ENCODE results near the gene ARL8B. TPM values are rescaled to one million over a fixed set of nuclear protein-coding genes. Genes with fewer than 3 reads are reported as not detected.

Gene ARL8B
- total and polyA plus RNA-seq, 4 donors = 20.2 to 36.2 (median 24.2) TPM

DNA sequence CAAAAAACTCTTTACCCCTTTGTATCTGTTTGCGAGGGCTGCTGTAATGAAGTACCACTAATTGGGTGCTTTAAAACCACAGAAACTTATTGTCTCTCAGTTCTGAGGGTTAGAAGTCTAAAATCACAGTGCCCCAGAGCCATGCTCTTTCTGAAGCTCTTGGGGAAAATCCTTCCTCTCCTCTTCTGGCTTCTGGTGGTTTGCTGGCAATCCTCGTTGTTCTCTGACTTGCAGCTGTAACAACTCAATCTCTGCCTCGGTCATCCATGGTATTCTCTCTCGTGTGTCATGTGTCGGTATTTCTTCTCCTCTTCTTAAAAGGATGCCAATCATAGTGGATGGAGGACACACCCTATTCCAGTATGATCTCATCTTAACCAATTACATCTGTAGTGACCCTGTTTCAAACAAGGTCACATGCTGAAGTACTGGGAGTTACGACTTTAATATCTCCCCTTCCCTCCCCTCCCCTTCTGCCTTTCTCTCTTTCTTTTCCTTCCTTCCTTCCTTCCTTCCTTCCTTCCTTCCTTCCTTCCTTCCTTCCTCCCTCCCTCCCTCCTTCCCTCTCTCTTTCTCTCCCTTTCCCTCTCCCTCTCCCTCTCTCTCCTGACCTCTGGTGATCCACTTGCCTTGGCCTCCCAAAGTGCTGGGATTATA, 6.5 kb upstream of the ARL8B start:
- H3K9ac ChIP-seq (ENCODE audit: low read depth in 1 of 2, low read length in 2 of 2) = no peak overlapping the region
- no peak overlapping the region for H3K4me3 ChIP-seq (ENCODE audit: low read depth in 1 of 3, low read length in 3 of 3)
- no peaks in the 10 kb centered on the region for H3K9me3 ChIP-seq (ENCODE audit: control insufficient read depth in 4 of 4, low read length in 3 of 4)
- H3K4me1 ChIP-seq (ENCODE audit: control insufficient read depth in 4 of 4, insufficient read depth in 4 of 4, low read length in 3 of 4) = no peaks in the 10 kb centered on the region
- no peak overlapping the region for H3K27ac ChIP-seq (ENCODE audit: low read depth in 1 of 2, low read length in 2 of 2)
- 81% methylated on average over 6 of the region's 6 CpGs for WGBS
- TF ChIP-seq EGR1 (IDR thresholded peaks at IDR 0.05; ENCODE audit: low read depth in 2 of 2) (no peak), RXRA (IDR thresholded peaks at IDR 0.05) (no peak), HNF4G (IDR thresholded peaks at IDR 0.05) (no peak), FOXA2 (IDR thresholded peaks at IDR 0.05) (no peak), JUND (IDR thresholded peaks at IDR 0.05) (no peak), HNF4A (conservative IDR thresholded peaks at IDR 0.05) (no peak), GABPA (IDR thresholded peaks at IDR 0.05 in 1 of 2, conservative IDR thresholded peaks at IDR 0.05 in 1 of 2) (no peak), NR2F2 (IDR thresholded peaks at IDR 0.05) (no peak)
- TF ChIP-seq, protein P1, sequence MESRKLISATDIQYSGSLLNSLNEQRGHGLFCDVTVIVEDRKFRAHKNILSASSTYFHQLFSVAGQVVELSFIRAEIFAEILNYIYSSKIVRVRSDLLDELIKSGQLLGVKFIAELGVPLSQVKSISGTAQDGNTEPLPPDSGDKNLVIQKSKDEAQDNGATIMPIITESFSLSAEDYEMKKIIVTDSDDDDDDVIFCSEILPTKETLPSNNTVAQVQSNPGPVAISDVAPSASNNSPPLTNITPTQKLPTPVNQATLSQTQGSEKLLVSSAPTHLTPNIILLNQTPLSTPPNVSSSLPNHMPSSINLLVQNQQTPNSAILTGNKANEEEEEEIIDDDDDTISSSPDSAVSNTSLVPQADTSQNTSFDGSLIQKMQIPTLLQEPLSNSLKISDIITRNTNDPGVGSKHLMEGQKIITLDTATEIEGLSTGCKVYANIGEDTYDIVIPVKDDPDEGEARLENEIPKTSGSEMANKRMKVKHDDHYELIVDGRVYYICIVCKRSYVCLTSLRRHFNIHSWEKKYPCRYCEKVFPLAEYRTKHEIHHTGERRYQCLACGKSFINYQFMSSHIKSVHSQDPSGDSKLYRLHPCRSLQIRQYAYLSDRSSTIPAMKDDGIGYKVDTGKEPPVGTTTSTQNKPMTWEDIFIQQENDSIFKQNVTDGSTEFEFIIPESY (IDR thresholded peaks at IDR 0.05) = no peak
- no peaks in the 10 kb centered on the region for H3K27me3 ChIP-seq (ENCODE audit: control insufficient read depth in 4 of 4, insufficient read depth in 4 of 4, low read length in 3 of 4)
- no peaks in the 10 kb centered on the region for H3K36me3 ChIP-seq (ENCODE audit: control insufficient read depth in 4 of 4, insufficient read depth in 3 of 4, low read depth in 1 of 4, low read length in 3 of 4)
- no peak for DNase-seq (ENCODE audit: low spot score)

DNA sequence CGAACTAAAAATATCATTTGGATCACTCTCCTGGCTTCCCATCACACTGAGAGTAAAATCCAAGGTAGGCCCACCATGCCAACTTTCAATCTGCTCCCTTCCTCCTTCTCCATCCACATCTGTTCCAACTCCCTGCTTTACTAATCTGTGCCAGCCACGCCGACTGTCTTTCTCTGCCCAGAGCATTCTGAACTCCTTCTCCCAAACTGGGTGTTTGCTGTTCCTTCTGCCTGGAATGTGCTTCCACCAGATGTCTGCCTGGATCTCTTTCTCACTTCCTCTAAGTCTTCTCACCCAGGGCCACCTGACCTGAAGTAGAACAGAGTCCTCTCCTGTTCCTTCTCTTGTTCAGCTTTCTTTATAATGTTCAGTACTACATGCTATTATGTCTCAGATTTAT, 5.6 kb upstream of the ARL8B start:
- no peak for TF ChIP-seq RXRA (IDR thresholded peaks at IDR 0.05)
- TF ChIP-seq, protein P1 (IDR thresholded peaks at IDR 0.05) = no peak
- TF ChIP-seq, protein P2, sequence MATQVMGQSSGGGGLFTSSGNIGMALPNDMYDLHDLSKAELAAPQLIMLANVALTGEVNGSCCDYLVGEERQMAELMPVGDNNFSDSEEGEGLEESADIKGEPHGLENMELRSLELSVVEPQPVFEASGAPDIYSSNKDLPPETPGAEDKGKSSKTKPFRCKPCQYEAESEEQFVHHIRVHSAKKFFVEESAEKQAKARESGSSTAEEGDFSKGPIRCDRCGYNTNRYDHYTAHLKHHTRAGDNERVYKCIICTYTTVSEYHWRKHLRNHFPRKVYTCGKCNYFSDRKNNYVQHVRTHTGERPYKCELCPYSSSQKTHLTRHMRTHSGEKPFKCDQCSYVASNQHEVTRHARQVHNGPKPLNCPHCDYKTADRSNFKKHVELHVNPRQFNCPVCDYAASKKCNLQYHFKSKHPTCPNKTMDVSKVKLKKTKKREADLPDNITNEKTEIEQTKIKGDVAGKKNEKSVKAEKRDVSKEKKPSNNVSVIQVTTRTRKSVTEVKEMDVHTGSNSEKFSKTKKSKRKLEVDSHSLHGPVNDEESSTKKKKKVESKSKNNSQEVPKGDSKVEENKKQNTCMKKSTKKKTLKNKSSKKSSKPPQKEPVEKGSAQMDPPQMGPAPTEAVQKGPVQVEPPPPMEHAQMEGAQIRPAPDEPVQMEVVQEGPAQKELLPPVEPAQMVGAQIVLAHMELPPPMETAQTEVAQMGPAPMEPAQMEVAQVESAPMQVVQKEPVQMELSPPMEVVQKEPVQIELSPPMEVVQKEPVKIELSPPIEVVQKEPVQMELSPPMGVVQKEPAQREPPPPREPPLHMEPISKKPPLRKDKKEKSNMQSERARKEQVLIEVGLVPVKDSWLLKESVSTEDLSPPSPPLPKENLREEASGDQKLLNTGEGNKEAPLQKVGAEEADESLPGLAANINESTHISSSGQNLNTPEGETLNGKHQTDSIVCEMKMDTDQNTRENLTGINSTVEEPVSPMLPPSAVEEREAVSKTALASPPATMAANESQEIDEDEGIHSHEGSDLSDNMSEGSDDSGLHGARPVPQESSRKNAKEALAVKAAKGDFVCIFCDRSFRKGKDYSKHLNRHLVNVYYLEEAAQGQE (IDR thresholded peaks at IDR 0.05) = no peak
- TF ChIP-seq RAD21 (IDR thresholded peaks at IDR 0.05) = no peak
- TF ChIP-seq FOXA2 (IDR thresholded peaks at IDR 0.05) = no peak
- TF ChIP-seq, protein P3, sequence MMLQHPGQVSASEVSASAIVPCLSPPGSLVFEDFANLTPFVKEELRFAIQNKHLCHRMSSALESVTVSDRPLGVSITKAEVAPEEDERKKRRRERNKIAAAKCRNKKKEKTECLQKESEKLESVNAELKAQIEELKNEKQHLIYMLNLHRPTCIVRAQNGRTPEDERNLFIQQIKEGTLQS (IDR thresholded peaks at IDR 0.05) = no peak
- TF ChIP-seq JUND (IDR thresholded peaks at IDR 0.05) = no peak
- TF ChIP-seq HNF4A (conservative IDR thresholded peaks at IDR 0.05) = no peak
- no peak for TF ChIP-seq GABPA (IDR thresholded peaks at IDR 0.05 in 1 of 2, conservative IDR thresholded peaks at IDR 0.05 in 1 of 2)
- TF ChIP-seq HNF4G (IDR thresholded peaks at IDR 0.05) = no peak
- TF ChIP-seq FOXA1 (IDR thresholded peaks at IDR 0.05) = no peak
- no peak for TF ChIP-seq TAF1 (conservative IDR thresholded peaks at IDR 0.05)
- no peak for TF ChIP-seq SP1 (IDR thresholded peaks at IDR 0.05)
- TF ChIP-seq NR2F2 (IDR thresholded peaks at IDR 0.05) = no peak
- TF ChIP-seq, protein P4, sequence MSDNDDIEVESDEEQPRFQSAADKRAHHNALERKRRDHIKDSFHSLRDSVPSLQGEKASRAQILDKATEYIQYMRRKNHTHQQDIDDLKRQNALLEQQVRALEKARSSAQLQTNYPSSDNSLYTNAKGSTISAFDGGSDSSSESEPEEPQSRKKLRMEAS (IDR thresholded peaks at IDR 0.05) = no peak
- TF ChIP-seq YY1 (IDR thresholded peaks at IDR 0.05) = no peak
- no peak for TF ChIP-seq EGR1 (IDR thresholded peaks at IDR 0.05; ENCODE audit: low read depth in 2 of 2)
- H3K9ac ChIP-seq (ENCODE audit: low read depth in 1 of 2, low read length in 2 of 2) = no peak overlapping the region
- H3K36me3 ChIP-seq (ENCODE audit: control insufficient read depth in 4 of 4, insufficient read depth in 3 of 4, low read depth in 1 of 4, low read length in 3 of 4) = no peaks in the 10 kb centered on the region
- no peaks in the 10 kb centered on the region for H3K9me3 ChIP-seq (ENCODE audit: control insufficient read depth in 4 of 4, low read length in 3 of 4)
- H3K27me3 ChIP-seq (ENCODE audit: control insufficient read depth in 4 of 4, insufficient read depth in 4 of 4, low read length in 3 of 4) = no peaks in the 10 kb centered on the region
- no peak overlapping the region for H3K4me3 ChIP-seq (ENCODE audit: low read depth in 1 of 3, low read length in 3 of 3)
- no peaks in the 10 kb centered on the region for H3K4me1 ChIP-seq (ENCODE audit: control insufficient read depth in 4 of 4, insufficient read depth in 4 of 4, low read length in 3 of 4)
- no peak for DNase-seq (ENCODE audit: low spot score)
- 70% methylated on average over 3 of the region's 3 CpGs for WGBS
- no peak overlapping the region for H3K27ac ChIP-seq (ENCODE audit: low read depth in 1 of 2, low read length in 2 of 2)

Measured in liver (tissue), 9 donors.